Measurements from ENCODE around the gene GARS1.

The GARS1 gene

DNA sequence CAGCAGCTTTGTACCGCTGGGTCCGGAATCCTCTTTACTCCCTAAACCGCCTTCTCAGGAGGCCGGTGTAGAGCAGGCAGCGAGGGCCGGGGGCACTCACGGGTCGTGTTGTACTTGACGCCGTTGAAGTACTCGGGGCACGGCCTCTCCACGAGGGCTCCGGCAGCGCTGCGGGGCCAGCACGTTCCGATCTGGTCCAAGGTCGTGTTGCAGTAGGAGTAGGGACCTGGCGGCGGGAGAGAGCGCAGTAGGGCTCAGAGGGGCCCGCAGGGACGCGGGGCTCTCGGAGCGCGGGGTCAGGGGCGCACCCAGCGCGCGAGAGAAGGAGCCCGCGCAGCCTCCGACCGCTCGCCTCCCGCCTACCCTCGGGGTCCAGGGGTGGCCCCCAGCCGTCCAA is 87.1 kb downstream of the GARS1 start (continued):
- TF ChIP-seq PRDM2 (tag by site-specific recombination; IDR thresholded peaks at IDR 0.05; ENCODE audit: borderline replicate concordance) (no peak), ZBTB48 (tag by site-specific recombination; IDR thresholded peaks at IDR 0.05) (peak; percentile 54; the same call in 1 of the 2 replicates), ZNF121 (tag by site-specific recombination; IDR thresholded peaks at IDR 0.05) (no peak), ZNF501 (tag by site-specific recombination; IDR thresholded peaks at IDR 0.05) (no peak), GLI2 (tag by site-specific recombination; IDR thresholded peaks at IDR 0.05; ENCODE audit: borderline replicate concordance, low read depth) (no peak), ZNF140 (tag by site-specific recombination; IDR thresholded peaks at IDR 0.05) (no peak), ZNF600 (tag by site-specific recombination; IDR thresholded peaks at IDR 0.05) (0 out of 2 replicates have a peak, but pooled peaks have one; percentile 14)
- TF ChIP-seq, protein P1, sequence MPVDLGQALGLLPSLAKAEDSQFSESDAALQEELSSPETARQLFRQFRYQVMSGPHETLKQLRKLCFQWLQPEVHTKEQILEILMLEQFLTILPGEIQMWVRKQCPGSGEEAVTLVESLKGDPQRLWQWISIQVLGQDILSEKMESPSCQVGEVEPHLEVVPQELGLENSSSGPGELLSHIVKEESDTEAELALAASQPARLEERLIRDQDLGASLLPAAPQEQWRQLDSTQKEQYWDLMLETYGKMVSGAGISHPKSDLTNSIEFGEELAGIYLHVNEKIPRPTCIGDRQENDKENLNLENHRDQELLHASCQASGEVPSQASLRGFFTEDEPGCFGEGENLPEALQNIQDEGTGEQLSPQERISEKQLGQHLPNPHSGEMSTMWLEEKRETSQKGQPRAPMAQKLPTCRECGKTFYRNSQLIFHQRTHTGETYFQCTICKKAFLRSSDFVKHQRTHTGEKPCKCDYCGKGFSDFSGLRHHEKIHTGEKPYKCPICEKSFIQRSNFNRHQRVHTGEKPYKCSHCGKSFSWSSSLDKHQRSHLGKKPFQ (tag by site-specific recombination; IDR thresholded peaks at IDR 0.05) = no peak
- TF ChIP-seq, protein P2, sequence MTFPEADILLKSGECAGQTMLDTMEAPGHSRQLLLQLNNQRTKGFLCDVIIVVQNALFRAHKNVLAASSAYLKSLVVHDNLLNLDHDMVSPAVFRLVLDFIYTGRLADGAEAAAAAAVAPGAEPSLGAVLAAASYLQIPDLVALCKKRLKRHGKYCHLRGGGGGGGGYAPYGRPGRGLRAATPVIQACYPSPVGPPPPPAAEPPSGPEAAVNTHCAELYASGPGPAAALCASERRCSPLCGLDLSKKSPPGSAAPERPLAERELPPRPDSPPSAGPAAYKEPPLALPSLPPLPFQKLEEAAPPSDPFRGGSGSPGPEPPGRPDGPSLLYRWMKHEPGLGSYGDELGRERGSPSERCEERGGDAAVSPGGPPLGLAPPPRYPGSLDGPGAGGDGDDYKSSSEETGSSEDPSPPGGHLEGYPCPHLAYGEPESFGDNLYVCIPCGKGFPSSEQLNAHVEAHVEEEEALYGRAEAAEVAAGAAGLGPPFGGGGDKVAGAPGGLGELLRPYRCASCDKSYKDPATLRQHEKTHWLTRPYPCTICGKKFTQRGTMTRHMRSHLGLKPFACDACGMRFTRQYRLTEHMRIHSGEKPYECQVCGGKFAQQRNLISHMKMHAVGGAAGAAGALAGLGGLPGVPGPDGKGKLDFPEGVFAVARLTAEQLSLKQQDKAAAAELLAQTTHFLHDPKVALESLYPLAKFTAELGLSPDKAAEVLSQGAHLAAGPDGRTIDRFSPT (tag by site-specific recombination; IDR thresholded peaks at IDR 0.05) = no peak
- TF ChIP-seq, protein P3, sequence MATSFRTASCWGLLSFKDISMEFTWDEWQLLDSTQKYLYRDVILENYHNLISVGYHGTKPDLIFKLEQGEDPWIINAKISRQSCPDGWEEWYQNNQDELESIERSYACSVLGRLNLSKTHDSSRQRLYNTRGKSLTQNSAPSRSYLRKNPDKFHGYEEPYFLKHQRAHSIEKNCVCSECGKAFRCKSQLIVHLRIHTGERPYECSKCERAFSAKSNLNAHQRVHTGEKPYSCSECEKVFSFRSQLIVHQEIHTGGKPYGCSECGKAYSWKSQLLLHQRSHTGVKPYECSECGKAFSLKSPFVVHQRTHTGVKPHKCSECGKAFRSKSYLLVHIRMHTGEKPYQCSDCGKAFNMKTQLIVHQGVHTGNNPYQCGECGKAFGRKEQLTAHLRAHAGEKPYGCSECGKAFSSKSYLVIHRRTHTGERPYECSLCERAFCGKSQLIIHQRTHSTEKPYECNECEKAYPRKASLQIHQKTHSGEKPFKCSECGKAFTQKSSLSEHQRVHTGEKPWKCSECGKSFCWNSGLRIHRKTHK (tag by site-specific recombination; IDR thresholded peaks at IDR 0.05) = no peak
- TF ChIP-seq, protein P4, sequence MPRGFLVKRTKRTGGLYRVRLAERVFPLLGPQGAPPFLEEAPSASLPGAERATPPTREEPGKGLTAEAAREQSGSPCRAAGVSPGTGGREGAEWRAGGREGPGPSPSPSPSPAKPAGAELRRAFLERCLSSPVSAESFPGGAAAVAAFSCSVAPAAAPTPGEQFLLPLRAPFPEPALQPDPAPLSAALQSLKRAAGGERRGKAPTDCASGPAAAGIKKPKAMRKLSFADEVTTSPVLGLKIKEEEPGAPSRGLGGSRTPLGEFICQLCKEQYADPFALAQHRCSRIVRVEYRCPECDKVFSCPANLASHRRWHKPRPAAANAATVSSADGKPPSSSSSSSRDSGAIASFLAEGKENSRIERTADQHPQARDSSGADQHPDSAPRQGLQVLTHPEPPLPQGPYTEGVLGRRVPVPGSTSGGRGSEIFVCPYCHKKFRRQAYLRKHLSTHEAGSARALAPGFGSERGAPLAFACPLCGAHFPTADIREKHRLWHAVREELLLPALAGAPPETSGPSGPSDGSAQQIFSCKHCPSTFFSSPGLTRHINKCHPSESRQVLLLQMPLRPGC (tag by site-specific recombination; IDR thresholded peaks at IDR 0.05) = no peak

DNA sequence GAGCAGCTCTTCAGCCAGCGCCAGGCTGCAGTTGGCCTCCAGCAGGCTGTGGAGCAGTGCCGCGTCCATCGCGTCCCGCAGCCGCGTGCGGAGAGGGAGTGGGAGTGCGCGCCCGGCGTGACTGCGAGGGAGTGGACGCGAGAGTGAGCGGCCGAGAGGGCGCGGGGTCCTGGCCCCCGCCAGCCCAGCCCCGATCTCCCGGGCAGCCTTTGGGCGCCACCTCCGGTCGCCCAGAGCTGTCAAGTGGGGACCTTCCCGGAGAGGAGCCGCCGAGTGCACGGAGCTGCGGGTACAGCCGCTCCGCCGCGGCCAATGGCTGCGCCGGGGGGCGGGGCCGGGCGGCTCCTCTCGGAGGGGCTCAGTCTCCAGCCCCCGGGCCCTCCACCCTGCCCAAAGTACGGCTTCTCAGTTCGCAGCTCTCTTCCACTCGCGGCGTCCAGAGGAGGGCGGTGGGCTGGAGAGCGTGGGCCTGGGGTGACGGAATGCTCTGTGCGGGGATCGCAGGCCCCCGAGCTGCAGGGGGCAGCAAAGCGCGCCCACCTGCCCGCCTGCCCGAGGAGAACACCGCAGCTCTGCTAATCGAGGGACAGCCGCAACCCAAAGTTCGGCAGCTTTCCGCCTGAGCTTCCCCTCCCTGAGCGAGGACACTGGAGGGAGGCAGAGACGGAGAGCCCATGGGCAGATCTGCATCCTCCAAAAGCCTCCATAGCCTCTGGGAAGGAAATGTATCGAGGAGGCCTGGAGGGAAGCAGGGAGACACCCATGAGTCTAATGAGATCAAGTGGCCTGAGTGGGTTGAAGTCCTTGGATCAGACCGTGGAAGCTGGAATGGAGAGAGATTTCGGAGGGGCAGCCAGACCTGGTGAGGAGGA is 87.8 kb downstream of the GARS1 start, which contains the start of gene CRHR2:
CRHR2 (minus strand) TSS at position 245 of the 872 bp plus-strand sequence; CDS start at position 69, 176 bp downstream.
- H3K4me1 ChIP-seq (ENCODE audit: control insufficient read depth, insufficient read depth, low read length) = no peaks in the 10 kb centered on the region
- H3K27ac ChIP-seq (ENCODE audit: extremely low read depth, low read depth, low read length) = no peak within 1 kb of the TSS
- POLR2A ChIA-PET = no interaction called here
- no peaks in the 10 kb centered on the region for H3K9me3 ChIP-seq (ENCODE audit: control insufficient read depth, insufficient read depth, low read depth, low read length)
- H3K4me3 ChIP-seq (ENCODE audit: low read depth, low read length) = peak within 1 kb of the TSS; percentile 35
- H3K36me3 ChIP-seq (ENCODE audit: control insufficient read depth in 2 of 2, insufficient read depth in 1 of 2, low read length in 2 of 2) = no peaks in the 10 kb centered on the region
- CTCF ChIA-PET = interaction anchor here (0.7 to 3.3 kb wide), 7 partner anchors 9 to 83 kb away, joined by 3 to 18 read pairs (median 4); no protein-coding TSS in a partner anchor
- TF ChIP-seq TSHZ1 (tag by site-specific recombination; IDR thresholded peaks at IDR 0.05; ENCODE audit: borderline replicate concordance) (no peak), ZNF341 (tag by site-specific recombination; IDR thresholded peaks at IDR 0.05; ENCODE audit: low read depth) (0 out of 2 replicates have a peak, but pooled peaks have one; percentile 13), GLIS1 (tag by site-specific recombination; IDR thresholded peaks at IDR 0.05) (0 out of 2 replicates have a peak, but pooled peaks have one; percentile 26), ZNF623 (tag by site-specific recombination; IDR thresholded peaks at IDR 0.05) (no peak)
